AML-193 (cell line): ENCODE measurements around the gene KRT81.
"Not testable (repeated sequence)": the region's sequence is repeated elsewhere in the genome, so short reads cannot be mapped to it uniquely, and the experiment has no call there.

Experiments used
- DNase-seq, 2 experiments: peaks; one replicate each; lab custom pipeline; 2025; lab: John Stamatoyannopoulos, UW

Gene KRT81

GRCh38 chr12:52253391-52254179 lies 37.7 kb downstream of the KRT81 start:
- no peak for DNase-seq

DNA sequence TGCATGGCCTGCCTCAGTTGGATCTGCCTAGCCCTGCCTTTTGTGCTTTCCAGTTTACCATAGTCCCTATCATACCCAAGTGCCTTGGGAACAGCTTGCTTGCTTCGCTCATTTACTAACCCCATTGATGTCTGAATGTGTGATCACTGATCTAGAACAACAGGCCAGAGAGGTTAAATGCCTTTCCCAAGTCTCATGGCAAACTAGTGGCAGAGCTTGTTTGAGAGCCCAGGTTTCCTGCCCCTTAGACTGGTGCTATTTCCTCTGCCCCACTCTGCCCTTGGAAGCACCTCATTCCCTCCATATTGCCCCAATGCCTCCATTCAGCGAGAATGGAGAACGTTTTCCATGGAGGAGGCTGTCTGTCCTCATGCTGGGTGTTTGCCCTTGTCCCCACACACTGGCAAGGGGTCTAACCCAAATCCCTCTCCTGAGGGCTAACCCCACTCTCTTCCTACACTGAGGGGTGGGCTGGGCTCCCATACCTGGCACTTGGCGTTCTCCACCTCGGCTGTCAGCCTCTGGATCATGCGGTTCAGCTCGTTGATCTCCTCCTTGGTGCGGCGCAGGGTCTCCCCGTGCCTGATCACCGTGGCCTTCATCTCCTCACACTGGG lies 38.5 kb downstream of the KRT81 start:
- DNase-seq: no peak

DNA sequence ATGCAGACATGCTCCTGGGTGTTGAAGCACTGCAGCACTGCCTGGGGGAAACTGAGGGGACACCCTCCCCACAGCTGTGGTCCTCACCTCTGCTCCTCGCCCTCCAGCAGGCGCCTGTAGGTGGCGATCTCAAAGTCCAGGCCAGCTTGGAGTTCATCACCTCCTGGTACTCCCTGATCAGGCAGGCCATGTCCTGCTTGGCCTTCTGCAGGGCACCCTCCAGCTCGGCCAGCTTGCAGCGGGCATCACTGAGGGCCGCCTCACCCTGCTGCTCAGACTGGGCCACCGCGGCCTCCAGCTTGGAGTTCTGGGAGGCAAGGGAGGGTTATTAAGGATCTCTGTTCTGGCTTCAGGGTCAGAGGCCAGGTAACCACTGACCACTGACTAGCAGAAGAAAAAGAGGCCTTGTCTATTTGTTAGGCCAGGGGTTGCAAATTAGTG lies 39.1 kb downstream of the KRT81 start:
- not testable (repeated sequence) for DNase-seq

- peak in 1 of 2 experiments; percentile 10 for DNase-seq
Measured at GRCh38 chr12:52251367-52252051, 39.8 kb downstream of the KRT81 start.

DNA sequence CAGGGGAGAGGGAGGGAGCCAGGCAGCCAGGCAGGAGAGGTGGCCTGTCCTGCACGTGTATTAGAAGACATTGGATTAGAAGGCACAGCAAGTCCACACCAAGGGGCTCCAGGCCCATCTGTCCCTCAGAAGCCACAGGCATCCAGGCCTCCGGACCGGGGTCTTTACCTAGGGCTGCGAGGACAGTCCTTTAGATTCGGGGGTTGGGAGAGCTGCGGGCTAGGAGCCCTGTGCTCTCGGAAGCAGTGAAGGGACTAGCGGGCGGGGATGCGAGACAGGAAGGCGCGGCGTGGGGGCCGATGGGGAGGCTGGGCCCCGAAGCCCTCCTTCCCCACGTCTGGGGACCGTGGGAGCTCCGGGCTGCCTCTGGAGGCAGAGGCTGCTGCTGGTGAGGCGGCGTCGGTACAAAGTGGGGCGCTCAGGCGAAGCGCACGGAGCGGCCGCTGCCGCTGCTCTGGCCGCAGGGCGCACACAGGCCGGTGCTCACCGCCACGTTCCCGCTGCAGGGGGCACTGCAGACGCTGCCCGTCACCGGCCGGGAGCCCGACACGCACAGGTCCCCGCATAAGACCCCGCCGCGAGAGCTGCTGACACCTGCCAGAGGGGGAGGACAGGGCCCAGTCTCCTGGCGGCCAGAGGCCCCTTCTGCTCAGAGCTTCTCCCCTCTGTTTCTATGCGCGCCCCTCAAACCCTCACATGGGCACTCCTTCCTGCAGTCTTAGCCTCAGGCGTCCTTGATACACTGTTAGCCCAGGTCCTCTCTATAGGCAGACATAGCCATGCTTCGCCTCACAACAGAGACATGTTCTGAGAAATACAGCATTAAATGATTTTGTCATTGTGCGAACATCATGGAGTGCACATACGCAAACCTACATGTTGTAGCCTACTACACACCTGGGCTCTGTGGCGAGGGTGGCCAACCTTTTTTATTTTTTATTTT lies 41.0 kb downstream of the KRT81 start:
- DNase-seq: no peak

GRCh38 chr12:52249511-52250047 lies 41.8 kb downstream of the KRT81 start:
- no peak for DNase-seq

DNA sequence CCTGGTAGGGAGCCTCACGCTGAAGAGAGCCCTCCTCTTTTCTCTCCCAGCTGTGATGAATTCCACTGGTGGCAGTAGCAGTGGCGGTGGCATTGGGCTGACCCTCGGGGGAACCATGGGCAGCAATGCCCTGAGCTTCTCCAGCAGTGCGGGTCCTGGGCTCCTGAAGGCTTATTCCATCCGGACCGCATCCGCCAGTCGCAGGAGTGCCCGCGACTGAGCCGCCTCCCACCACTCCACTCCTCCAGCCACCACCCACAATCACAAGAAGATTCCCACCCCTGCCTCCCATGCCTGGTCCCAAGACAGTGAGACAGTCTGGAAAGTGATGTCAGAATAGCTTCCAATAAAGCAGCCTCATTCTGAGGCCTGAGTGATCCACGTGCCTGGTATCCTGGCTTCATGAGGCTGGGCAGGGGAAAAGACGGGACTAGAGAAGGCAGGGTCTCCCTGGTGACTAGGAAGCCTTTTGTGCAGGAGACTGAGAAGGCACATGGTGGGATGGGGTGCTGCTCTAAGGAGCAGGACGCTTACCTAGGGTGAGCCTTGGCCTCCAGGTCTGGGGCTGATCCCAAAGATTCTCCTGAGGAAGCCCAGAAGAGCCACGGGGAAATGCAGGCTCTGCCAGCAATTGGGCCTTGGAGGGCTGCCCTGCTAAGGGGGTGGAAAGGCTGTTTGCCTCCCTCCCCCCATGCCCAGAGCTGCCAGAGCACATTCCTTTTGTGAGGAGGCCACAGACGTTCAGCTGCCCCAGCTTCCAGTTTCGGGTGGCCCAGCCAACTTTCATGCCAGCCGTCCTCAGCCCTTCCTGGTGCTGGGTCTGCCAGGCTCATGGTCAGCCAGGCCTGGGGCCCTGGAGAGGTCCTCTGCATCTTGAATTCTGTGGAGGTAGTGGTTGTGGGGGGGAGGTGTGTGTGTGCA lies 42.5 kb downstream of the KRT81 start:
- DNase-seq: no peak

- no peak for DNase-seq
Measured at GRCh38 chr12:52247622-52248540, 43.5 kb downstream of the KRT81 start.

- DNase-seq: no peak
Measured at GRCh38 chr12:52246720-52247621, 44.4 kb downstream of the KRT81 start.

DNA sequence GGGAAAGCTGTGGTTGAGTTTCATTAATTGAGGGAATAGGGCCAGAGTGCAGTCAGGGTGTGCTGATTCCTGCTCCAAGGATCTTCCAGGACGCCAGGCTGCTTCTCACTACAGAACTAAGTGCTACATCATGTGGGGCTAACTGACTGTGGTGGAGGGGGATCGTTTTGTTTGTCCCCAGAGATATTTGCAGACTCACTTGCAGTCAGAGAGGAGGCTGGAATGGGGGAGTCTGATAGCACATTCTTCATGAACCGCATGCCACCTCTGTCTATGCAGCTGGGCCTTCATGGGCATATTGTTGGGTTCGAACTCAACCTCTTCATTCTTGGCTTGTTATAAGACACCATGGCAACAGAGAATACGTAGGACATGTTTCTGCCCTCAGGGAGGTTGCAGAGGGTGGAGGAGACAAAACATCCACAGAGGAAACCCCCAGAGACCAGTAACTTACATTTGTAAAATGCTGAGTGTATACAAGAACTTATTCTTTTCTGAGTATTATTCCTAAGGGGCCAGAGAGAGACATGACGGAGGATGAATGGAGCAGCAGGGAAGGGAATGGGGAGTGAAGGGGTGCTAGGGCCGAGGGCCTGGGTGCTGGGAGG lies 45.3 kb downstream of the KRT81 start:
- no peak for DNase-seq

DNA sequence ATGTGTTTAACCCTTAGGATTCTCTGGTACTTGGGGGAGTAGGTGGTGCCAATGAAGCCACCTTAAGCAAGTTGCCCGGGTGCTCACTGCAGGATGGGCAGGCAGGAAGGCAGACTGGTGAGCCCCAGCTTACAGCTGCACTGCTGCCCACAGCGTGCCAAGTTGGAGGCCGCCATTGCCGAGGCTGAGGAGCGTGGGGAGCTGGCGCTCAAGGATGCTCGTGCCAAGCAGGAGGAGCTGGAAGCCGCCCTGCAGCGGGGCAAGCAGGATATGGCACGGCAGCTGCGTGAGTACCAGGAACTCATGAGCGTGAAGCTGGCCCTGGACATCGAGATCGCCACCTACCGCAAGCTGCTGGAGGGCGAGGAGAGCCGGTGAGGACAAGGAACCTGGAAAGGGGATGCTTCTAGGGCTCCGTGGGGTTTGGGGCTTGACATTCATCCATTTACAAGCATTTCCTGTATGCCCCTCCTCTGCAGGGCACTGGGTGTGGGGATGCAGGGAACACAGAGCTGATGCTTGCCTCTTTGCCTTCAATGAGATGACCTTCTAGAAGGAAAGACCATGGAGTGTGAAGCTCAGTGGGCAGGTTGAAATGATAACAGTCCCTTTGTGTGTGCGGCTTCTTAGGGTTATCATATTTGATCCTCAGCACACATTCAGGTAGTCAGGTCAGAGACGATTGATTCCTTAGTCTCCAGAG lies 45.9 kb downstream of the KRT81 start:
- DNase-seq: no peak

DNA sequence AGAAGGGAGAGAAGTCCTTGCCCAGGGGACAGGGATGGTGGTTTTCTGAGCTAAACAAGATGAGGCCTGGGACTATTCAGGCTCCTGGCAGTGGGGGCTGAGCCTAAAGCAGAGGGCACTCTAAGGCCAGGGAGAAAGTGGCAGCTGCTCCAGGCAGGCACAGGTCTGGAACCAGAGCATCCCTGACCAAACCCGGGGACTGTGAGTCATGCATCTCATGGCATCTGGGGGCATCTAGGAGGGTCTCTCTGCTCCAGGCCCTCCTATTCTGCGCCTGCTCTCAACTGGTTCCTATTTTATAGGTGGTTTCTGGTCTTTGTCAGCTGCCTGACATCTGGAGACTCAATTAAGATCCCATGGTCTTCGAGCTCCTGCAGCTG lies 46.7 kb downstream of the KRT81 start:
- DNase-seq: no peak

- peak; percentile 76 to 82 for DNase-seq
Measured at GRCh38 chr12:52243856-52244614, 47.3 kb downstream of the KRT81 start.

DNA sequence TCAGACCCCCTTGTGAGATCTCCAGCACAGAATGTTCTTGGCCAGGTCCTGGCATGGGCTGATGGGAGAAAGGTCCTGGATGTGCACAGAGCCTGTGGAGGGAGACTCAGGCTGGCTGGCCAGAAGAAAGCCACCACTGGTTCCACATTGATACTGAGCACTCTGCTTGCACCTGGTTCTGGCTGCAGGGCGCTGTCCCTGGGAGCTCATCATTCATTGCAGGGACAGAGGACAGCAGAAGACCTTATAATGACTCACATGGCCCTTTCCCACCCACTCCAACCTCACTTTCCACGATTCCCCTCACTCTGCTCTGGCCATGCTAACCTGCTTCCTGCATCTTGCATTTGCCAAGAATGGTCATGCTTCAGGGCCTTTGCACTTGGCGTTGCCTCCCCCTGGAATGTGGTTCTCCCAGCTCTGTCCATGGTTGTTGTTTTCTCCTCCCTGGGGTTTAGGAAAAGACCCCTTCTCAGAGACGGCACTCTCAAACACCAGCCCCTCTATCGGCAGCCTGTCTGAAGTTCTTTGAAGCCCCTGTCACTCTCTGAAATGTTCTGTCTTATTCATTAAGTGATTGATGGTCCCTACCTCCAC lies 48.0 kb downstream of the KRT81 start:
- DNase-seq: no peak

- DNase-seq: no peak
Measured at GRCh38 chr12:52242442-52243258, 48.7 kb downstream of the KRT81 start.
